ENCODE data around the gene CCDC88C.

The CCDC88C gene

DNA sequence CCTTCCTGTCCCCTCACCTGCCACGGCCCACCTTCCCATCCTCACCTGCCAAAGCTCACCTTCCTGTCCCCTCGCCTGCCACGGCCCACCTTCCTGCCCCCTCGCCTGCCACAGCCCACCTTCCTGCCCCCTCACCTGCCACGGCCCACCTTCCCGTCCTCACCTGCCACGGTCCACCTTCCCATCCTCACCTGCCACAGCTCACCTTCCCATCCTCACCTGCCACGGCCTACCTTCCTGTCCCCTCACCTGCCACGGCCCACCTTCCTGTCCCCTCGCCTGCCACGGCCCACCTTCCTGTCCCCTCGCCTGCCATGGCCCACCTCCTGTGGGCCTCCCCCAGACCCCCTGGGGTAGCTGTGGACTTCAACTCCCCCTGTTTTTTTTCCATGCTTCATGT, 124.3 kb downstream of the CCDC88C start:
- no peak for DNase-seq (ENCODE audit: low read depth, low spot score)

DNA sequence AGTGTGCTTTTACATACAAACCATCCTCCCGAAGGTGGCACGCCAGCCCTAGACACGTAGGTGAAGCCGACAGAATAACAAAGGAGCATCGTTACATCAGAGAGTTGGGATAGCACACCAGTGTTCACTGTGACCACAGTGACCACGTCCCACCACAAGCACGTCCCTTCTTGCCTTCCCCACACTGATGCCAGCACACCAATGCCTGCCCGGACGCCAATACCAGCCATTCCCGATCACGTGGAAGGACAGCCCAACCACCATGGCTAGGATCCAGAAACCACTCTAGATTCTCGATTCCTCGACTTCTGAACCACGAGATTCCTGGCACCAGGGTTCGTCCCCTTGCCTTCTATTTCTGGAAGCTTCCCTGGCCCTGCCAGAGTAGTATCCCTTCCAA, 125.1 kb downstream of the CCDC88C start:
- DNase-seq (ENCODE audit: low read depth, low spot score) = no peak

DNA sequence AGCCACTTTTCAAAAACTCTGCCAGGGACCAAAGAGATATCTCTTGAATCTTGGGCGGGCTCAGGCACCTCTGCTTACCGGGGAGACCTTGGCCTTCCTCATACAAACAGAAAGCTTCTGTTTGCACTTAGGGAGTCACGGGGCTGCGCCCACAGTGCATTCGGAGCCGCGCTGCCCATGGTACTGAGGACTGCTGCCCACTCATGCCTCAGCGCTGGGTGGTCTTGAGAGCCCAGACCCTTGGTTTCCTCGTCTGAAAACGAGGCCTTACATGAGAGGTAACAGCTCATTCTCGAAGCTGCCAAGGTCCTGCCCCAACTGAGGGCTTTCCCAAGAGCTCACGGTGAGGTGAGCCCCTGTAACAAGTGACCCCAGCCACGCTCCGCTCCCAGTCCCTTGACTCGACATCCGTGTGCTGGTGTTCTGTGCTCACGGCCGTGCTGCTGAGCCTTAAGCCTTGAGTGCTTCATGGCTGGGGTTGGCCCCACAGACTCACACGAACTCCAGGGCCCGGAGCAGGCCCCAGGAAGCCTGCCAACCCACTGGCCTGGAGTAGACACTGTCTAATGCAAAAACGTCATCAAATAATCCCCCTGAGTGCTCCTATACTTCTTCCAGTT, 125.7 kb downstream of the CCDC88C start:
- DNase-seq (ENCODE audit: low read depth, low spot score) = no peak

DNA sequence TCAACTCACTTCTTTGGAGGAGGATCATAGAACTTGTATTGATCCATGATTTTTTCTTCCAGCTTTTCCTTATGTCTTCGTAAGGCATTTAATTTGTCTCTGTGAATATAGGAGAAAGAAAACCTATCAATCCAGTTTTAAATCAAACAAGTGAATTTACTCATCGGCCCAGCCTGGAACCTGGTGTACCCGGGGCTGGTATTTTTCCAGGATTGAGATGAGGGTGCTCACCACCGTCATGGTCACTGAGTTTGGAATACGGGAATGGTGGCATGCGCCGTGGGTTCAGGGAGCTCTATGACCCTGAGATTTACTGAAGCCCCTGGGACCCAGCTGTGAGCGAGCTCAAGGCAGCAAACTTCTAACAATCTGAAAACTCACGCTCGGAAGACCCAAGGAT, 126.6 kb downstream of the CCDC88C start:
- no peak for DNase-seq (ENCODE audit: low read depth, low spot score)

DNA sequence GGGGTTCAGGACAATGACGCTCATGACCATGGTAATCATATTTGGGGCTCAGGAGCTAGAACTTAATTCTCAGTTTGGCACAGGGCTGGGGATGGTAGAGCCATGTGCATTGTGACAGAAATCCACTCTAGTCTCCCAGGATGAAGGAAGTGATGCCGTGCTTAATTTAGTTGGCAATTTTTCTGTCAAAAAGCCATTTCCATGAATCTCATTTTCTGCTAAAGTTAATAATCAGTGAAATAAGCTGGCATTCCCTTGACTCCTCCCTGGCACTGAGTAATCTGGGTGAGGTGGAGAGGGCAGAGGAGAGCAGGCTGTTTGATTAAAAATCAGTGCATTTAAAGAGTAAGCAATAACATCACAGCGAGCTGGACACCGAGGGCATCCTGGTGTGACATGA, 128.2 kb downstream of the CCDC88C start:
- no peak for DNase-seq (ENCODE audit: low read depth, low spot score)

DNA sequence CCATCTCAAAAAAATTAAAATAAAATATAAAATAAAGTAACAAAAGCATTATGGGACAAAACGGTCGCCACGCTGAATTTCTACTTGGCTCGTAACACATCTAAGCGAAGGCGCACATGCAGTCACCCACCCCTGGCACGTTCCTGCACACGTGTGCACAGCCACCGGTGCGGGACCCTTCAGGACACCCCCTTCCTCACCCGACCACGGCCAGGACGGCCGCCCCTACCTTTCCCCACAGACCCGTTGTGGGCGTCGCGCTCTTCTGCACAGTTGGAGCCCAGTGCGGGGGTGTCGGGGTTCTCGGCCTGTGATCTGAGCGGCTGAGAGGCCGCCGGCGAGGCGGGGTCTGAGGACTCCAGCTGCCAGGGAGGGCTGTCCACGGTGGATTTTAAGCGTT, 128.7 kb downstream of the CCDC88C start:
- no peak for DNase-seq (ENCODE audit: low read depth, low spot score)

DNA sequence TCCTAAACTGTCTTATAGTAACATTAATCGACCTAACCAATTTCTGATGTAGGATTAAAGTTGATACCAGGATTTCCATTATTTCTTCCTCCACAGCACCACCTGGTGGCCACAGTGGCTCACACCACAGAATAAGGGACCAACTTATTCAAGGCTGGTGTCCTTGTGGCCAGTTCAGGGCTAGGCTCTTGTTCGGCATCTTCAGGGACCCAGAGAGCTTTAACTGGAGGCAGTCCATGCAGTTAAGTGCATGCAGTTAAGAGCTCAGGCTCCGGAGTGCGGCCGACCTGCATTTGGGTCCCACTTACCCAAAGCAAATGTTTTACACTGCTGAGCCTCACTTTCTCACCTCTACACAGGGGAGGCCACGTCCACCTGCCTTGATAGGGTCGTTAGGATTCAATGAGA, 131.1 kb downstream of the CCDC88C start:
- peak; percentile 78 for DNase-seq (ENCODE audit: low read depth, low spot score)

DNA sequence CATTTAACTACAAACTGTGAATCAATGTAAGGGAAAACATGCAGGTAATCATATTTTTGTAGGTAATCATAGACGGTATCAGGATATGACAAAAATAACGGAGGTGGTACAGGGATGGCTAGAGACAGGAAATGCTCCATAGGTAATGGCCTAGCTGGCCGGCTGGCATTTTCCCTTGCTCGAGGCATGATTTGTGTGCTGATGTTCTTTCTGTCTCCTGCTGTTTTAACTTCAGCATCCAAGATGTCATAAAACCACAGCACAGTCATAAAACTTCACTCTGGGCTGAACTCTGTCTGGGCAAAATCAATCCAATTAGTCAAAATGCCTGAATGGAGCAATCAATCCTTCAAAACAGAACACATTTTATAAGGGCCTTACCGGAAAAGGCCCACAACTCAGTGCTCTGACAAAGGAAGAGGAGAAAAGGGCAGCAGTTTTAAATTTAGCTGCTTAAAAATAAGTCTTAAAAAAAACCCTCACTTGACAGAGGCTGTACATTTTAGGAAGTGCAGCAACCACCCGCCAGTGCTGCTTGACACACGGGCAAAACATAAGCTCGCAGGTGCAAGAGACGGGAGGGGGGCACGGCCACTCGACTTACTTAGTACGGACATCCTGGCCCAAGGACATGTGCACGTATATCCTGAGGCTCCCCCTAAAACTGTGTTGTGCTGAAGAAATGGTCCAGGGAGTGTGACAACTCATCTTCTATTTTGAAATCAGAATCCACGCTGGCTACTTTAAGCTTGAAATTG, 132.7 kb downstream of the CCDC88C start:
- DNase-seq (ENCODE audit: low read depth, low spot score) = no peak

DNA sequence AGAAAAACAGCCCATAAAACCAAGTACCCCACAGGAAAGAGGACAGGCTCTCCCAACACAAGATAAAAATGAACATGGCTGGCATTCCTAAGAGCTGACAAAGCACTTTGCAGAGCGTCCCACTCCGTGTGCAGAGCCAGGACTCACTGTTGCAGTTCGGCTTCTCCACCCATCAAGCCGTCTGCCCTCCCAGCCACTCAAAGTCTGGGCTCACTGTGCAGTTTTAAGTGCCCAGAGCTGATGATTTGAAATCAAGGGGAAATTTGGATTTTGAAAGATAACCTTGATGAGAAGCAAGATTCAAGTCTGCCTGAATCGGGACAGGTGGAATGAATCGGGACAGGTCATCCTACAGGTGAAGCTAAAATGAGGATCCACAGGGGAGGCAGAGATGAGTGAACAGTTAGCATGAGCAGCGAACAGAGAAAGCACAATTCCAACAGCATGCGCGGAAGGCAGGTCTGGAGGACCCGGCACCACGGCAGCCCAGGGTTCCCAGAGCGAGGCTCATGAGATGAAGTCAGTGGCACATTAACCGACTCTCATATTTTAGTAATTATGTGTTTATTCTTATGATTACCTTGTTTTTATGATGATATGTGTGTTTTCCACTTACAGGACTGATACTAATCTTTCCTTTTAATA, 133.4 kb downstream of the CCDC88C start:
- no peak for DNase-seq (ENCODE audit: low read depth, low spot score)

DNA sequence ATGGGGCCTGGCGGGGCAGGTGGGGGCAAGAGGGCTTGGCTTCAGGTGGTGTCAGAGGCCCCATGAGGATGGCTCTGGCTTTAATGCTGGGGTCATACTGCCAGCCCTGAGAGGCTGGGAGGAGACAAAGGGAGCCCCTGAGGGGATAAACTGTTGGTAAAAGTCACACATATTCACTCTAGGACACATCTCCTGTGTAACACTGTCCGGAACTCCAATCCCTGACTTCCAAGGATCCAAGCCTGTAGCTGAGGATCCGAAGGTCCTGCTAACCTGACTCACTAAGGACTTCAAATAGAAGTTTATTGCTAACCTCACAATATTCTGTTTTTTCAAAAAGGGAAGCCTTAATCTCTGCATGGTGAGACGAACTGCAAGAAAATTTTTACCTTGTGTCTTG, 134.0 kb downstream of the CCDC88C start:
- no peak for DNase-seq (ENCODE audit: low read depth, low spot score)

DNA sequence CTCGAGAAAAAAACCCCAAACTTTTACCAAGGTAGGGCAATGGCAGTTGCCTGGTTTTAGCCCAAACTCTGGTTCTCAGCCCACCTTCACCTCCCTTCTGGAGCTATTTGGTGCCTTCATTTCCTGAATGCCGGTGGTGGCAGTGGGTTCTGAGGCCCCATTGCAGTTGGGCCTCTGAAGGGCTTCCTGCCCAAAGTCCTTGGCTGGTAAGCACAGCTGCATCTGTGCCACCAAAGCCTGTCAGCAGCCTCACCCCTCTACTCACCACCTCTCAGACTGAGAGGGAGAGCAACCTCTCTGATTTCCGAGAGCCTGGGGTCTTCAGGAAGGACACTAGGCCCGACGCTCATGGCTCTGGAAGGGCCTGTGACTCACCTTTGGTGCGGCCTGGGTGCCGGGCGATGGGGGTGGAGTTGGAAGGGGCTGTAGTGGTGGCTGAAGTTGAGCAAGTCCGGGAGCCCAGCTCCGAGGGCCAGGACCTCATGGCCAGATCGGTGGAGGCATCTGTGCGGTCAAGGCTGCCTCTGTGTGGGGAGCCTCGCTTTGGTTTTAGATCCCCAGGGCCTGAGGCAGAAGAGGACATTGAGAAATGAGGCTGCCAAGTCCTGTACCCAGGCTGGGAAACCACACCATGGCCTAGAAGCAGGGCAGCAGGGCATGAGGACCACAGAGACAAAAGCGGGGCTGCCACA, 134.5 kb downstream of the CCDC88C start:
- DNase-seq (ENCODE audit: low read depth, low spot score) = no peak

DNA sequence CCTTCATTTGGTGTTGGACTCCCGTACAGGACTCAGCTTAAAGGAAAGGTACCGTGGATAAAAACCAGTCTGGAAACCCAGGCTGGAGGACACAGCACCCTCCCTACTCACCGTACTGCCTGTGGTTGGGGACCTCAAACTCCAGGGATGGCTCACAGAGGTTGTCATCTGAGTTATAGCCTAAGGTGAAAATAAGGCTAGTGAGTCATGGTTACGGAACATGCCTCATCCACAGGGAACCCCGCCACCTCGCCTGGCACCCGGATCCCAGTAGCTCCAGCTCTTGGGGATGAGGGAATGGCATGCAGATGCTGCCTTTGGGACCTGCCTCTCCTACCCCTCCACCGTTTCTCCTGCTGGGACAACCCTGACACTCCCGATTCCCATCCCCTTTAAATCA, 136.3 kb downstream of the CCDC88C start:
- DNase-seq (ENCODE audit: low read depth, low spot score) = no peak

DNA sequence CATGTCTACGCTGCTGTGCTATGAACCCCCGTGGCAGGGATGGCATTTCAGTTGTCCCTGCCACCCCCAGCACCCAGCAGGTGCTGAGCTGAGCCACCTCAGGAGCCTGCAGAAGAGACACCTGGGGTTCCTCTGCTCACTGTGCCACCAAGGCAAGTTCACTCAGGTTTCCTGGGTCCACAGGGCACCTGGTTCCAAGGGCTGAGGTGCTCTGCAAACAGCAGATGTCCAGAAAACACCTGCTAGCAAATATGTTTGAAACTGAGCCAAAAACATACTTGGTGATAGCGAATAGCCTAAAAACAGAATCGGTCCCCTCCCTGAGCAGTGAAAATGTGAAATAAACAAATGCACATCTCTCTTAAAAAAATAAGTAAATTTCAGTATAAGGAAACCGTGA, 137.5 kb downstream of the CCDC88C start:
- DNase-seq (ENCODE audit: low read depth, low spot score) = no peak

DNA sequence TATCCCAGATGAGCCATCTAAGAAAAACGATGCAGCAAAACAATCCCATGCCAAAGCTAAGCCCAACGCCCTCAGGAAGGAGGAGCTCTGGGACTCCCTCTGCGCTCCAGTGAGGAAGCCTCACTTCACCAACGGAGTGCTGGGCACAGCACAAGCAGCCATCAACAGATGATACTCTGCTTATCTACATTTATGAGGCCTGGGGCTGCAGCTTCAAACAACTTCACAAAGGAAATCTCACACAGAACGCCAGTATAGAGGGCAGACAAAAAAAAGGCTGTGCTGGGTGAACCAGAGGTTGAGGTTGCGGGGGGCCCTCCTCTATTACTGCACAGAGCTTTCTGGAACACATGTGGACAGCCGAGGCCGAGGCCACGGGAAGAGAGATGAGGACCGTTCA, 138.3 kb downstream of the CCDC88C start:
- DNase-seq (ENCODE audit: low read depth, low spot score) = no peak

DNA sequence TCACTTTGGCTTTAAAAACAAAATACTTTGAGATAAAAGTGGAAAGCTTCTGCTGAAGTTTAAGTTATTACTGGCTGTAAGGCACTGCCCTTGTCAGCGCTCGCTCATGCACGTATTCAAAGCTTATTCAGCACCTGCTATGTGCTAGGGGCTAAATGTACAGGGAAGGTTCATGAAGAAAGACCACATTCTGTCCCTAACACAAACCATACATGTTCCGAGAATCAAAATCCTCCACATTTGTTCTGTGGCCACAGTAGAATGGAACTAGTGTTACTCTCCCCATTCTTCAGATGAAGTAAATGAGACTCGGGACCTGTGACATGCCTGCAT, 139.3 kb downstream of the CCDC88C start:
- no peak for DNase-seq (ENCODE audit: low read depth, low spot score)

DNA sequence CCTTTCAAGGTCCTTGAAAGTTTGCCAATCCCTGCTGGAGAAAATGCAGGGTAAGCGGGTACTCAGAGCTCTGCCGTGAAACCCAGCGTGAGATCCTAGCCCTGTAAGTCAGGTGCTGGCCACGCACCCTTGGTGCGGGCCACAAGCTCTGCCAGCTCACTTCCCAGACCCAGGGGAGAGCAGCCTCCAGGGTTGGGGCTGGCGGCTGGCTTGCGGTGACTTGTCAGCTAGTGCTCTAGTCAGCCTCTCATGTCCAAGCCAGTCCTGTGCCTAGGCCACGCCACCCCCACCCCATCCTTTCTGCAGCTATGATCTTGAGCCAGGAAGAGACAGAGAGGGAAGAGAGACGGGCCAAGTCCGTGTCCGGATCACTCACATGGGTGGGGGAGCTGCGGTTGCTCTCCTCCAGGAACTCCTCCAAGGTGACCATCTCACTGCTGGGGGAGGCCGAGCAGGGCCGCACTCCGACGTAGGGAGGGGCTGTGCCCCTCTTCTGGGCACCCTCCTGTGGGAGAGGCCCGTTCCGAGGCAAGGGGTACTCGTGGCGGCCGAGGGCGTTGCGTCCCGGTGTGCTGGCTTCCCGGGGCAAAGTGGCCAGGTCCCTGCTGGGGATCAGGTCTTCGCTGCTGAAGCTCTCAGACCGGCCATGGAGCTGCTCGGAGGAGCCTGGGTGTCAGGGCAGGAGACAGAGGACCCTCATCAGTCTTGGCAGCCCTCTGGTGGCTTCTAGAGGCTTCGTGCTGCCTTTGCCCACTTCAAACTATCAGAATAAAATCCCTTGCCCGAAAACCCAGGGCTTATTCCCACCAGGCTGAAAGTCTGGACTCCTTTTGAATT, 139.9 kb downstream of the CCDC88C start:
- DNase-seq (ENCODE audit: low read depth, low spot score) = no peak

DNA sequence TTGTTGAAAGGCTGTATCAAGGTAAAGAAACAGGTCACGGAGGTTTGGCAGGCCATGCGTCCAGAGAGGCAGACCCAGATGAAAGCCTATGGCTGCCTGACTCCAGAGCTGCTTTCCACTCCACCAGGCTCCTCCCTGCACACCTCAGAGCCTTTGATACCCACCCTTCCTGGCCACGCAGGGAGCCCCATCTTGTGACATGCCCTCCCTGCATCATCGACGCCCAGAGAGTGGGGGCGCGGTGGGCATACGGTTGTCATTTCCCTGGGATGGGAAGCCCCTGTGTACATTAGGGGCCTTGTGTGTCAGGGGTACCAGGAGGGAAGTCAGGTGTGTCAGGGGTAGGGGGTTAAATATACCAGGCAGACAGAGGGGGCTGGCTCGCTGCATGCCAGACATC, 142.8 kb downstream of the CCDC88C start:
- DNase-seq (ENCODE audit: low read depth, low spot score) = no peak

DNA sequence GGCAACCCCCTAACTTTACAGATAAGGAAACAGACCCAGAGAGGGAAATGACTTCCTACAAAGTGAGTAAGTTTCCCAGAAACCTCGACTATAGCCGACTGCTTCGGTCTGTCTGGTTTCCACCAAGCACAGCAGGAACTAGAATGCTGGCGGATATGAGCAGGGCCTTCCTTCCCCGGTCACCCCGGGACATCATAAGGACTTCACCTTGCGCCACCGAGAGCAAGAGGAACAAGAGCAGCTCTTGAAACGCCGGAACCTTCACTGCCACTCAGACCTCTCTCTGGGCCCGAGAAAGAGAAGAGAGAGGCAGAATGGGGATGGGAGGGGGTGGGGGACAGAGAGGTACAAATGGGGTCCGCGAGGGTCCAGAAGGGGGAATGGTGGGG, 143.7 kb downstream of the CCDC88C start:
- DNase-seq (ENCODE audit: low read depth, low spot score) = no peak

DNA sequence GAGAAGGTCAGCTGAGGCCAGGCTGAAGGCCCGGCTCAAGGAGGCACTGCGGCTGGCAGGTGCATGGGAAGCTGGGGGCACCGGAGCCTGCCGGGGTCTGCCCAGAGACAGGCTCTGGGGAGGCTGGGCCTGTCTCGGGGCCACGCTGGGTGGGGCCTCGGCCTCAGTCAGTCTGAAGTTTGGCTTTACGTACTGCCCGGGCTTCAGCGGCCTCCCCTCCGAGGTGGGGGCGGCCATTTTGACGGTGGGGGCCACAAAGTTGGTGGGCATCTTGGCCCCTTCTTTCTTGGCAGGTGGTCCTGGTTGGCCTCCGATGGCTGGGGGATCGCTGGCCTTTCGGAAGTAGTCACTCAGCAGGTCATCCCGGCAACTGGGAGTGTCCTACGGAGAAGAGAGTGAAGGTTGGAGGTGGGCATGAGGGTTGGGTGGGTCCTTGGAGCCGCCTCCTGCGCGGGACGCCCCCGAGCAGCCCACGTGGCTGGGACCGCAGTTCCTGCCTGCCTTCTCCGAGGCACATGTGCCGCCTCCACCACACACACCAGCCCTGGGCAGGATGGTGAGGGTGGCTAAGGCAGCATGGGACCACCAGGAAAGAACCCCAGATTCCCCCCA, 144.2 kb downstream of the CCDC88C start:
- DNase-seq (ENCODE audit: low read depth, low spot score) = no peak

DNA sequence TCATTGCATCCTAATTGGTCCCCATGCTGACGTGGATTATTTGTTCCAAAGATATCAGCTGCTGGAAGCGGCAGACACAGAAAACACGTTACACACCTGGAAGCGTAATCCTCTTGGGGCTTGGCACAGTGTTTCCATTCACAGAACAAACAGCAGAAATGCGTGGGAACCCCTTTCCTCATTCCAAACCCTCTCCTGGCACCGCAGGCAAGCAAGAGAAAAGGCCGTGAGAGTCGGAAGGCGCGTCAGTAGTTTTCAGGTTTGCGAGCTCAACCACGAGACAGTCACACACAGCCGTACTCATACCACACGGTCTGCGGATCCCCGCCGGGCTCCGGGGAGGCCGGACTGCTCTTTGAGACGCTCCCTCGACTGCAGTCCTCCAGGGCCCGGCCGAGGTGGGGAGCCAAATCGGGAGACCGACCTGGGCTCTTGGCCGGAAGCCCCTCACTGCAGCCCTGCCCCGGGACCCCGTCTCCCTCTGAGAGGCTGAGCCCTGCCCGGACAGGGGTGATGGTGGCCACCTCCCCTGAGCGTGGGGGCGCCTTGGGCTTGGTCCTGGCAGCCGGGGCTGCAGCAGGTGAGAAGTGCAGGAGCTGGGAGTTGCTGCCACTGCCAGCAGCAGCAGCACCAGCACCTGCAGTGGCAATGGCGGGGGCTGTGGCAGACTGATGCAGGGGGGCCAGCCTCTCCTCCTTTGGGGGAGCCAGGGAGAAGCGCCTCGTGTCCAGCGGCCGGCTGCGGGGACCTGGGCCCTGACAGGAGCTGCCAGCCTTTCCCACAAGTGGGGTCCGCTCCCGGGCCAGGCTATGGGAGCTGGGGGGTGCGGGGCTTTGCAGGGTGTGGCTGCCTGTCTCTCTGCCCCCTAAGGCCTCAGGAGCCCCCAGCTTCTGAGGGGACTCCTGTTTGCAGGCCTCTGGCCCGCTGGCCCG, 145.0 kb downstream of the CCDC88C start:
- DNase-seq (ENCODE audit: low read depth, low spot score) = no peak

Measured in activated CD4-positive, CD25-positive, alpha-beta regulatory T cell treated with anti-CD3 and anti-CD28 coated beads, Interleukin-2, amount 50 U/mL, for 16 hours (primary cell).